Lung (tissue), 12 donors: ENCODE results near the gene DCLK1. TPM values are rescaled to one million over a fixed set of nuclear protein-coding genes. Genes with fewer than 3 reads are reported as not detected.

Experiments used
- ATAC-seq: fragments of 200-7000 bp; cut with Tn5 transposase; one replicate; pipeline ENCODE4 v1.9.1; 2020; ENCODE audit warnings: moderate number of reproducible peaks; ENCODE audit not compliant: insufficient read depth, low FRiP score
- DNase-seq, 3 donors: peaks; one replicate each; pipeline ENCODE4 v3.0.0-alpha.2; 2013 to 2017
- H3K27ac ChIP-seq, 2 donors: one replicate each; pipeline ENCODE4 v1.5.1; 2013; ENCODE audit warnings: mild to moderate bottlenecking in 2 of 2, moderate library complexity in 2 of 2, control low read depth in 1 of 2, inconsistent platforms in 1 of 2, low read depth in 1 of 2, low read length in 1 of 2
- H3K27me3 ChIP-seq, 3 donors: one replicate each; pipeline ENCODE4 v1.5.1; 2013; ENCODE audit warnings: low read length in 2 of 3; ENCODE audit not compliant: control insufficient read depth in 3 of 3, insufficient read depth in 3 of 3
- H3K36me3 ChIP-seq, 4 donors: one replicate each; pipeline ENCODE4 v1.5.1; 2013; ENCODE audit warnings: low read length in 4 of 4, mild to moderate bottlenecking in 1 of 4, moderate library complexity in 1 of 4; ENCODE audit not compliant: control insufficient read depth in 4 of 4, insufficient read depth in 4 of 4
- H3K4me1 ChIP-seq, 5 donors: one replicate each; pipeline ENCODE4 v1.5.1; 2013; ENCODE audit warnings: low read length in 5 of 5, mild to moderate bottlenecking in 2 of 5, moderate library complexity in 1 of 5; ENCODE audit not compliant: control insufficient read depth in 5 of 5, insufficient read depth in 5 of 5
- H3K4me3 ChIP-seq: one replicate; pipeline ENCODE4 v1.5.1; 2013; ENCODE audit warnings: mild to moderate bottlenecking, control low read depth, moderate library complexity
- H3K9ac ChIP-seq, 2 donors: one replicate each; pipeline ENCODE4 v1.5.1; 2013; ENCODE audit warnings: low read length in 2 of 2, control low read depth in 1 of 2; ENCODE audit not compliant: insufficient read depth in 1 of 2
- H3K9me3 ChIP-seq, 4 donors: one replicate each; pipeline ENCODE4 v1.5.1; 2013; ENCODE audit warnings: low read length in 3 of 4, mild to moderate bottlenecking in 1 of 4, moderate library complexity in 1 of 4; ENCODE audit not compliant: control insufficient read depth in 4 of 4, insufficient read depth in 3 of 4
- CTCF ChIP-seq: IDR thresholded peaks from 2 replicates; pipeline ENCODE4 v1.5.1; 2012; ENCODE audit warnings: mild to moderate bottlenecking; ENCODE audit errors: control extremely low read depth, extremely low read depth
- WGBS, 2 donors: extraction: QIAGEN DNeasy Blood & Tissue Kit; methylation state at CpG; one replicate each; pipeline ENCODE4 v1.1.7; 2013; 5-methylcytosine and 5-hydroxymethylcytosine counted together
- polyA plus RNA-seq, 2 donors: library from polyadenylated mRNA; stranded (reverse); fragments of 200-250 nt; gene quantifications; one replicate each; pipeline ENCODE4 v1.2.1, GENCODE V29; 2013
- total RNA-seq, 2 donors: library from RNA; depleted of rRNA in 1 of 2; stranded (reverse); fragments of >200 nt in 1 of 2; gene quantifications; one replicate each; pipeline ENCODE4 v1.2.1, GENCODE V29; 2014 to 2021
- donor health status: control.
- donor health status: control.
- donor health status: Bipolar disorder and iron deficiency.
- donor health status: healthy.
- donor health status: DM: yes; HTN: yes; CAD: no.

DCLK1 gene
- total and polyA plus RNA-seq, 4 donors: 1.2 to 23.5 (median 7.0) TPM

- DNase-seq (peak in 2 of 3 donors; percentile 41 to 53), ATAC-seq (no peak)
- peaks cover 0 to 16% (median 9%) of the 10 kb centered on the region in 5 donors for H3K4me1 ChIP-seq
- 54 to 56% methylated on average over 3 of the region's 3 CpGs for WGBS, 2 donors
- H3K4me3 ChIP-seq: no peak overlapping the region
- H3K36me3 ChIP-seq: no peaks in the 10 kb centered on the region
- H3K27ac ChIP-seq: no peak overlapping the region
- H3K9me3 ChIP-seq: no peaks in the 10 kb centered on the region
- no peaks in the 10 kb centered on the region for H3K27me3 ChIP-seq
- TF ChIP-seq CTCF: no peak
- no peak overlapping the region for H3K9ac ChIP-seq
Observed at GRCh38 chr13:36057041-36057440, 74.1 kb downstream of the DCLK1 start.

- Histone ChIP-seq H3K4me3 (no peak overlapping the region), H3K27ac (no peak overlapping the region), H3K9ac (no peak overlapping the region), H3K27me3 (no peaks in the 10 kb centered on the region), H3K9me3 (no peaks in the 10 kb centered on the region), H3K4me1 (peaks cover 0 to 6% (median 5%) of the 10 kb centered on the region in 5 donors), H3K36me3 (no peaks in the 10 kb centered on the region)
- no peak for DNase-seq
- no peak for ATAC-seq
- no peak for TF ChIP-seq CTCF
- 82 to 91% methylated on average over 4 of the region's 4 CpGs for WGBS, 2 donors
Observed at GRCh38 chr13:36055366-36055765, 75.8 kb downstream of the DCLK1 start.

DNA sequence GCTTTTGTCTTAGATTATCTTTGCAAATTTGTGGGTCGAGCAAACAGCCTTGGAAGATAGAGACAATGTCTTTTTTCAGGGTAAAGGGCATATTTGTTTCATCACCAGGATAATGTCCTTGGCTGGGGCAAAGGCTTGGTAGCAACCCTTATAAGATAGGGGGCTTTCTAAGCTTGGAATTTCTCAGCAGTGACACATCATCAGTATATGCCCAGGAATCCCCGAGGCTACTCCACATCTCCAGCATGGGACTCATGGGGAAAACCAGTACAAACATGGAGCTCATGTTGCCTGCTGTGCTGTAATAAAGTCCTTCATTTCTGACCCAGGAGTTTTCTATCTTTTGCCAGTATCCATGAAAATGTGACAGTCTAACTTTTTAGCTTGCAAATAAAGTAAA is 77.1 kb downstream of the DCLK1 start:
- no peak for TF ChIP-seq CTCF
- Histone ChIP-seq H3K9me3 (no peaks in the 10 kb centered on the region), H3K9ac (no peak overlapping the region), H3K36me3 (no peaks in the 10 kb centered on the region), H3K4me3 (no peak overlapping the region), H3K27me3 (no peaks in the 10 kb centered on the region), H3K4me1 (peaks cover 0 to under 1% (median 0%) of the 10 kb centered on the region in 5 donors), H3K27ac (no peak overlapping the region)
- WGBS, 2 donors: 71 to 87% methylated on average over 2 of the region's 2 CpGs
- ATAC-seq (no peak), DNase-seq (no peak)

- H3K9me3 ChIP-seq: no peaks in the 10 kb centered on the region
- ATAC-seq (no peak), DNase-seq (no peak)
- H3K9ac ChIP-seq: no peak overlapping the region
- WGBS, 2 donors: 68 to 73% methylated on average over 1 of the region's 1 CpG
- no peaks in the 10 kb centered on the region for H3K27me3 ChIP-seq
- H3K4me1 ChIP-seq: no peaks in the 10 kb centered on the region
- H3K27ac ChIP-seq: no peak overlapping the region
- no peak for TF ChIP-seq CTCF
- no peaks in the 10 kb centered on the region for H3K36me3 ChIP-seq
- no peak overlapping the region for H3K4me3 ChIP-seq
Observed at GRCh38 chr13:36051082-36051481, 80.1 kb downstream of the DCLK1 start.
